SK-N-SH treated with all-trans-retinoic acid at 6 μM for 48 hours (cell line): ENCODE data around the gene ZNF776.

Source experiments
- ATAC-seq: fragments of 200-7000 bp; cut with Tn5 transposase; 3 replicates; pipeline ENCODE4 v1.9.1; 2020; ENCODE audit warnings: mild to moderate bottlenecking, moderate library complexity
- BACH2 ChIP-seq: fragments of 250-450 bp; sonication (Bioruptor Pico); IDR thresholded peaks from 2 replicates; pipeline ENCODE4 v1.9.0; 2021; ENCODE audit warnings: mild to moderate bottlenecking, borderline replicate concordance
- ESRRG ChIP-seq: fragments of 250-450 bp; sonication (Bioruptor Pico); IDR thresholded peaks from 2 replicates; pipeline ENCODE4 v1.6.1; 2021; ENCODE audit warnings: mild to moderate bottlenecking
- GLIS3 ChIP-seq: fragments of 250-450 bp; sonication (Bioruptor Pico); IDR thresholded peaks from 2 replicates; pipeline ENCODE4 v1.5.0; 2020; ENCODE audit warnings: mild to moderate bottlenecking, moderate library complexity
- ISL1 ChIP-seq: fragments of 250-450 bp; sonication (Bioruptor Pico); IDR thresholded peaks from 2 replicates; pipeline ENCODE4 v2.1.2; 2022; ENCODE audit warnings: mild to moderate bottlenecking, moderate library complexity
- OSR1 ChIP-seq: fragments of 250-450 bp; sonication (Bioruptor Pico); IDR thresholded peaks from 2 replicates; pipeline ENCODE4 v1.8.0; 2022; ENCODE audit warnings: moderate library complexity, mild to moderate bottlenecking, inconsistent platforms
- PPARA ChIP-seq: fragments of 250-450 bp; sonication (Bioruptor Pico); IDR thresholded peaks from 2 replicates; pipeline ENCODE4 v1.5.0; 2020; ENCODE audit warnings: mild to moderate bottlenecking, borderline replicate concordance
- RARB ChIP-seq: fragments of 250-450 bp; sonication (Bioruptor Pico); IDR thresholded peaks from 2 replicates; pipeline ENCODE4 v1.8.0; 2021; ENCODE audit warnings: mild to moderate bottlenecking, moderate library complexity
- SNAI2 ChIP-seq: fragments of 250-450 bp; sonication (Bioruptor Pico); IDR thresholded peaks from 2 replicates; pipeline ENCODE4 v1.5.0; 2020; ENCODE audit warnings: mild to moderate bottlenecking, moderate library complexity
- TCF4 ChIP-seq: fragments of 250-450 bp; sonication (Bioruptor Pico); IDR thresholded peaks from 2 replicates; pipeline ENCODE4 v1.8.0; 2021; ENCODE audit warnings: mild to moderate bottlenecking, moderate library complexity, borderline replicate concordance
- TOX ChIP-seq: fragments of 250-450 bp; sonication (Bioruptor Pico); IDR thresholded peaks from 2 replicates; pipeline ENCODE4 v1.8.0; 2021; ENCODE audit warnings: mild to moderate bottlenecking, moderate library complexity, borderline replicate concordance
- ZC3H10 ChIP-seq: fragments of 250-450 bp; sonication (Bioruptor Pico); IDR thresholded peaks from 2 replicates; pipeline ENCODE4 v1.5.1; 2021; ENCODE audit warnings: mild to moderate bottlenecking, moderate library complexity
- ZFP3 ChIP-seq: fragments of 250-450 bp; sonication (Bioruptor Pico); IDR thresholded peaks from 2 replicates; pipeline ENCODE4 v1.5.0; 2020; ENCODE audit warnings: mild to moderate bottlenecking, moderate library complexity
- ZFP30 ChIP-seq: fragments of 450-650 bp; formaldehyde crosslinking; IDR thresholded peaks from 2 replicates; pipeline ENCODE4 v1.5.0; 2022; ENCODE audit warnings: mild to moderate bottlenecking, moderate library complexity
- ZNF565 ChIP-seq: fragments of 450-650 bp; formaldehyde crosslinking; conservative IDR thresholded peaks from 2 replicates; pipeline ENCODE4 v1.5.0; 2020; ENCODE audit warnings: low read depth, mild to moderate bottlenecking, moderate library complexity
- ZNF70 ChIP-seq: fragments of 450-650 bp; formaldehyde crosslinking; IDR thresholded peaks from 2 replicates; pipeline ENCODE4 v1.5.0; 2020; ENCODE audit warnings: mild to moderate bottlenecking, moderate library complexity
- ZNF8 ChIP-seq: fragments of 450-650 bp; formaldehyde crosslinking; IDR thresholded peaks from 2 replicates; pipeline ENCODE4 v1.5.0; 2020; ENCODE audit warnings: mild to moderate bottlenecking, moderate library complexity
- TF ChIP-seq, protein P1 (sequence below): fragments of 250-450 bp; sonication (Bioruptor Pico); IDR thresholded peaks from 2 replicates; pipeline ENCODE4 v1.5.1; 2020; ENCODE audit warnings: low read depth, mild to moderate bottlenecking, moderate library complexity
- TF ChIP-seq, protein P2 (sequence below): fragments of 250-450 bp; sonication (Bioruptor Pico); IDR thresholded peaks from 2 replicates; pipeline ENCODE4 v1.5.1; 2021; ENCODE audit warnings: mild to moderate bottlenecking, moderate library complexity
- TF ChIP-seq, protein P3 (sequence below): fragments of 250-450 bp; sonication (Bioruptor Pico); IDR thresholded peaks from 2 replicates; pipeline ENCODE4 v1.8.0; 2021; ENCODE audit warnings: low read depth, mild to moderate bottlenecking, moderate library complexity, borderline replicate concordance
- TF ChIP-seq, protein P4 (sequence below): fragments of 250-450 bp; sonication (Bioruptor Pico); IDR thresholded peaks from 2 replicates; pipeline ENCODE4 v1.8.0; 2020; ENCODE audit warnings: mild to moderate bottlenecking, moderate library complexity, borderline replicate concordance
- TF ChIP-seq, protein P5 (sequence below): fragments of 250-450 bp; sonication (Bioruptor Pico); IDR thresholded peaks from 2 replicates; pipeline ENCODE4 v1.5.0; 2020; ENCODE audit warnings: mild to moderate bottlenecking, moderate library complexity

Gene ZNF776

DNA sequence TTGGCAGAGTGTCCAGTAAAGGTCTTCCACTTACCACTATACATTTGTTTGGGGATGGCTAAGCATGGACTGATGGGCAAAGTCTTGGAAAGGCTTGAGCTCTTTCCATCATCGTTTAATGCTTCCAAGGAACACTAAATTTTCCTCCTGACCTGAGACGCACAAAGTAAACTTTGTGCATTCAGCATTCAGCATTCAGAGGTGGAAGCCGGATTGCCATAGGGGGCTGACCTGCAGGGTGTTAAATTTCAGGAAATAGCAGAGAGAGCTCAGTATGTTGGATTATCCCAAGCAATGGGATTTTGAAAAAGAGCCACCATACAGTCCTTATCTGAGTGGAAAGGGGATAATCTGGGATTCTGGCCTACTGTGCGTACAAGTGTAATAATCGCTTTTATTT is 54.1 kb downstream of the ZNF776 start:
- no peak for ATAC-seq
- TF ChIP-seq, protein P1, sequence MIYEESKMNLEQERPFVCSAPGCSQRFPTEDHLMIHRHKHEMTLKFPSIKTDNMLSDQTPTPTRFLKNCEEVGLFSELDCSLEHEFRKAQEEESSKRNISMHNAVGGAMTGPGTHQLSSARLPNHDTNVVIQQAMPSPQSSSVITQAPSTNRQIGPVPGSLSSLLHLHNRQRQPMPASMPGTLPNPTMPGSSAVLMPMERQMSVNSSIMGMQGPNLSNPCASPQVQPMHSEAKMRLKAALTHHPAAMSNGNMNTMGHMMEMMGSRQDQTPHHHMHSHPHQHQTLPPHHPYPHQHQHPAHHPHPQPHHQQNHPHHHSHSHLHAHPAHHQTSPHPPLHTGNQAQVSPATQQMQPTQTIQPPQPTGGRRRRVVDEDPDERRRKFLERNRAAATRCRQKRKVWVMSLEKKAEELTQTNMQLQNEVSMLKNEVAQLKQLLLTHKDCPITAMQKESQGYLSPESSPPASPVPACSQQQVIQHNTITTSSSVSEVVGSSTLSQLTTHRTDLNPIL: no peak
- TF ChIP-seq ZFP30 (CRISPR knock-in tag) (no peak), ZNF70 (CRISPR knock-in tag) (no peak), BACH2 (CRISPR knock-in tag) (no peak), SNAI2 (CRISPR knock-in tag) (no peak), ISL1 (CRISPR knock-in tag) (no peak), OSR1 (no peak), ZNF8 (CRISPR knock-in tag) (no peak), TCF4 (no peak), ZC3H10 (CRISPR knock-in tag) (no peak), ZFP3 (CRISPR knock-in tag) (no peak), PPARA (CRISPR knock-in tag) (no peak), ESRRG (CRISPR knock-in tag) (no peak), RARB (CRISPR knock-in tag) (no peak)
- TF ChIP-seq, protein P2, sequence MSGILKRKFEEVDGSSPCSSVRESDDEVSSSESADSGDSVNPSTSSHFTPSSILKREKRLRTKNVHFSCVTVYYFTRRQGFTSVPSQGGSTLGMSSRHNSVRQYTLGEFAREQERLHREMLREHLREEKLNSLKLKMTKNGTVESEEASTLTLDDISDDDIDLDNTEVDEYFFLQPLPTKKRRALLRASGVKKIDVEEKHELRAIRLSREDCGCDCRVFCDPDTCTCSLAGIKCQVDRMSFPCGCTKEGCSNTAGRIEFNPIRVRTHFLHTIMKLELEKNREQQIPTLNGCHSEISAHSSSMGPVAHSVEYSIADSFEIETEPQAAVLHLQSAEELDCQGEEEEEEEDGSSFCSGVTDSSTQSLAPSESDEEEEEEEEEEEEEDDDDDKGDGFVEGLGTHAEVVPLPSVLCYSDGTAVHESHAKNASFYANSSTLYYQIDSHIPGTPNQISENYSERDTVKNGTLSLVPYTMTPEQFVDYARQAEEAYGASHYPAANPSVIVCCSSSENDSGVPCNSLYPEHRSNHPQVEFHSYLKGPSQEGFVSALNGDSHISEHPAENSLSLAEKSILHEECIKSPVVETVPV: no peak
- TF ChIP-seq, protein P3, sequence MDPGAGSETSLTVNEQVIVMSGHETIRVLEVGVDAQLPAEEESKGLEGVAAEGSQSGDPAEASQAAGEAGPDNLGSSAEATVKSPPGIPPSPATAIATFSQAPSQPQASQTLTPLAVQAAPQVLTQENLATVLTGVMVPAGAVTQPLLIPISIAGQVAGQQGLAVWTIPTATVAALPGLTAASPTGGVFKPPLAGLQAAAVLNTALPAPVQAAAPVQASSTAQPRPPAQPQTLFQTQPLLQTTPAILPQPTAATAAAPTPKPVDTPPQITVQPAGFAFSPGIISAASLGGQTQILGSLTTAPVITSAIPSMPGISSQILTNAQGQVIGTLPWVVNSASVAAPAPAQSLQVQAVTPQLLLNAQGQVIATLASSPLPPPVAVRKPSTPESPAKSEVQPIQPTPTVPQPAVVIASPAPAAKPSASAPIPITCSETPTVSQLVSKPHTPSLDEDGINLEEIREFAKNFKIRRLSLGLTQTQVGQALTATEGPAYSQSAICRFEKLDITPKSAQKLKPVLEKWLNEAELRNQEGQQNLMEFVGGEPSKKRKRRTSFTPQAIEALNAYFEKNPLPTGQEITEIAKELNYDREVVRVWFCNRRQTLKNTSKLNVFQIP (CRISPR knock-in tag): no peak
- TF ChIP-seq, protein P4, sequence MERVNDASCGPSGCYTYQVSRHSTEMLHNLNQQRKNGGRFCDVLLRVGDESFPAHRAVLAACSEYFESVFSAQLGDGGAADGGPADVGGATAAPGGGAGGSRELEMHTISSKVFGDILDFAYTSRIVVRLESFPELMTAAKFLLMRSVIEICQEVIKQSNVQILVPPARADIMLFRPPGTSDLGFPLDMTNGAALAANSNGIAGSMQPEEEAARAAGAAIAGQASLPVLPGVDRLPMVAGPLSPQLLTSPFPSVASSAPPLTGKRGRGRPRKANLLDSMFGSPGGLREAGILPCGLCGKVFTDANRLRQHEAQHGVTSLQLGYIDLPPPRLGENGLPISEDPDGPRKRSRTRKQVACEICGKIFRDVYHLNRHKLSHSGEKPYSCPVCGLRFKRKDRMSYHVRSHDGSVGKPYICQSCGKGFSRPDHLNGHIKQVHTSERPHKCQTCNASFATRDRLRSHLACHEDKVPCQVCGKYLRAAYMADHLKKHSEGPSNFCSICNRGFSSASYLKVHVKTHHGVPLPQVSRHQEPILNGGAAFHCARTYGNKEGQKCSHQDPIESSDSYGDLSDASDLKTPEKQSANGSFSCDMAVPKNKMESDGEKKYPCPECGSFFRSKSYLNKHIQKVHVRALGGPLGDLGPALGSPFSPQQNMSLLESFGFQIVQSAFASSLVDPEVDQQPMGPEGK (CRISPR knock-in tag): no peak
- TF ChIP-seq, protein P5, sequence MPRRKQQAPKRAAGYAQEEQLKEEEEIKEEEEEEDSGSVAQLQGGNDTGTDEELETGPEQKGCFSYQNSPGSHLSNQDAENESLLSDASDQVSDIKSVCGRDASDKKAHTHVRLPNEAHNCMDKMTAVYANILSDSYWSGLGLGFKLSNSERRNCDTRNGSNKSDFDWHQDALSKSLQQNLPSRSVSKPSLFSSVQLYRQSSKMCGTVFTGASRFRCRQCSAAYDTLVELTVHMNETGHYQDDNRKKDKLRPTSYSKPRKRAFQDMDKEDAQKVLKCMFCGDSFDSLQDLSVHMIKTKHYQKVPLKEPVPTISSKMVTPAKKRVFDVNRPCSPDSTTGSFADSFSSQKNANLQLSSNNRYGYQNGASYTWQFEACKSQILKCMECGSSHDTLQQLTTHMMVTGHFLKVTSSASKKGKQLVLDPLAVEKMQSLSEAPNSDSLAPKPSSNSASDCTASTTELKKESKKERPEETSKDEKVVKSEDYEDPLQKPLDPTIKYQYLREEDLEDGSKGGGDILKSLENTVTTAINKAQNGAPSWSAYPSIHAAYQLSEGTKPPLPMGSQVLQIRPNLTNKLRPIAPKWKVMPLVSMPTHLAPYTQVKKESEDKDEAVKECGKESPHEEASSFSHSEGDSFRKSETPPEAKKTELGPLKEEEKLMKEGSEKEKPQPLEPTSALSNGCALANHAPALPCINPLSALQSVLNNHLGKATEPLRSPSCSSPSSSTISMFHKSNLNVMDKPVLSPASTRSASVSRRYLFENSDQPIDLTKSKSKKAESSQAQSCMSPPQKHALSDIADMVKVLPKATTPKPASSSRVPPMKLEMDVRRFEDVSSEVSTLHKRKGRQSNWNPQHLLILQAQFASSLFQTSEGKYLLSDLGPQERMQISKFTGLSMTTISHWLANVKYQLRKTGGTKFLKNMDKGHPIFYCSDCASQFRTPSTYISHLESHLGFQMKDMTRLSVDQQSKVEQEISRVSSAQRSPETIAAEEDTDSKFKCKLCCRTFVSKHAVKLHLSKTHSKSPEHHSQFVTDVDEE: no peak

DNA sequence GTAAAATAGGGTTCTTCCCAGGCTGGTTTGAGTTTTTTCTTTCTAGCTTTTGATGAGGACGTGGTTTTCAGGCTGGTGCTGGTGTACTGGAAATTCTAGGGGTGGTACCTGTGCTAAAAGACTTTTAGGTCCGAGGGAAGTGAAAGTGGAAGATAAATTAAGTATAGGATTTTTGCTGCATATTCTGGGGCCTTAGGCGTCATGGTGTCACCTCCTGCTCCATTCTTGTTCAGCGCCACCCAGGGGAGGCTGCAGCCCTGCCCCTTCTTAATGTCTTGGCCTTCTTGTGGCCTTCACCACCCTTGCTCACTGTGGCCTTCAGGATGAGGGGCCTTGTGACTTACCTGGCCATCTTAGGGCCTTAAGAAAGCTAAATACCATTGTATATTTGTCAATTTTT is 55.7 kb downstream of the ZNF776 start:
- TF ChIP-seq, protein P2: no peak
- TF ChIP-seq ESRRG (CRISPR knock-in tag) (no peak), RARB (CRISPR knock-in tag) (no peak), GLIS3 (CRISPR knock-in tag) (no peak), SNAI2 (CRISPR knock-in tag) (no peak), ZNF565 (CRISPR knock-in tag) (no peak), TOX (CRISPR knock-in tag) (no peak), BACH2 (CRISPR knock-in tag) (no peak), ZFP3 (CRISPR knock-in tag) (no peak), ZFP30 (CRISPR knock-in tag) (no peak), PPARA (CRISPR knock-in tag) (no peak)
- TF ChIP-seq, protein P5: no peak
- TF ChIP-seq, protein P1: no peak
- TF ChIP-seq, protein P4 (CRISPR knock-in tag): no peak
- ATAC-seq: no peak
